Activated CD4-positive, alpha-beta T cell treated with anti-CD3 and anti-CD28 coated beads for 48 hours (primary cell): ENCODE measurements around the gene PCNX3.
"Not testable (repeated sequence)": the region's sequence is repeated elsewhere in the genome, so short reads cannot be mapped to it uniquely, and the experiment has no call there.

Experiments used
- DNase-seq: peaks from one replicate; pipeline ENCODE4 v3.0.0-alpha.2; 2020

Gene PCNX3

DNA sequence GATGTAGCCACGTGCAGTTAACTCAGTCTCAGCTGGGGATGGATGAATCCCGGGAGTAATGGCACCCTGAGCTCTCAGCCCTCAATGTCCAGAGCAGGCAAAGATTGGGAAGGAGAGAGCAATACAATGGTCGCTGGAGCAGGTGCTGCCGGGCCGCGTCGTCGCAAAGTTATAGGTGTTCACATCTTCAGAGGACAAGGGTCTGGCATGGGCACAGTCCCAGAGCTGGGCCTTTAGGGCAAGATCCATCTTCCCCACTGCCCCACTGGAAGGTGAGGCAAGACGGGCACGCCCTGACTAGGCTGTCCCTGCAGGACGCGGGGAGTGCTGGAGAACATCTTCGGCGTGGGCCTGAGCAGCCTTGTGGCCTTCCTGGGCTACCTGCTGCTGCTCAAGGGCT, 7.6 kb downstream of the PCNX3 start:
- no peak for DNase-seq

DNA sequence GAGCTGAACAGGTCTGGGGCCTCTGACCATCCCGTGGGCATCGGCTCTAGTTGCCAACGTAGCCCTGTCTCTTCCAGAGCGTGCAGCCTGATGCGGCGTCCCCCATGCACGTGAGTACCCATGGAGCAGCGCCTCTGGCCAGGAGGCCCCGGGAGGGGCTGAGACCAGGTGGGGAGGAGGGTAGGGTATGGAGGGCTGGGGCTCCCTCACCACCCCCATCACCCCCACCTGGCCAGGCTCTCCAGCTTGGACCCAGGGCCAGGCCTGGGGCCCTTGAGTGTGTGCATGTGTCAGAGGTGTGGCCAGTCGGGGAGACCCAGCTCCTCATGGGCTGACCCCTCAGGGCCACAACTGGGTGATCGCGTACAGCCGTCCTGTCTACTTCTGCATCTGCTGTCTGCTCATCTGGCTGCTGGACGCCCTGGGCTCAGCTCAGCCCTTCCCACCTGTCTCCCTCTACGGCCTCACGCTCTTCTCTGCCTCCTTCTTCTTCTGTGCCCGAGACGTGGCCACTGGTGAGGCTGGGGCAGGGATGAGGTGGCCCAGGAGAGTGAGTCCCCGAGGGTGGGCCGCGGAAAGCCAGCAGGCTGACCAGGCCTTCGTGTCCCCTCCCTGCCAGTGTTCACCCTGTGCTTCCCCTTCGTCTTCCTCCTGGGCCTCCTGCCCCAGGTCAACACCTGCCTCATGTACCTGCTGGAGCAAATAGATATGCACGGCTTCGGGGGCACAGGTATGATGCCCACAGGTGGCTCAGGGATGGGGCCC, 8.5 kb downstream of the PCNX3 start:
- DNase-seq = no peak

DNA sequence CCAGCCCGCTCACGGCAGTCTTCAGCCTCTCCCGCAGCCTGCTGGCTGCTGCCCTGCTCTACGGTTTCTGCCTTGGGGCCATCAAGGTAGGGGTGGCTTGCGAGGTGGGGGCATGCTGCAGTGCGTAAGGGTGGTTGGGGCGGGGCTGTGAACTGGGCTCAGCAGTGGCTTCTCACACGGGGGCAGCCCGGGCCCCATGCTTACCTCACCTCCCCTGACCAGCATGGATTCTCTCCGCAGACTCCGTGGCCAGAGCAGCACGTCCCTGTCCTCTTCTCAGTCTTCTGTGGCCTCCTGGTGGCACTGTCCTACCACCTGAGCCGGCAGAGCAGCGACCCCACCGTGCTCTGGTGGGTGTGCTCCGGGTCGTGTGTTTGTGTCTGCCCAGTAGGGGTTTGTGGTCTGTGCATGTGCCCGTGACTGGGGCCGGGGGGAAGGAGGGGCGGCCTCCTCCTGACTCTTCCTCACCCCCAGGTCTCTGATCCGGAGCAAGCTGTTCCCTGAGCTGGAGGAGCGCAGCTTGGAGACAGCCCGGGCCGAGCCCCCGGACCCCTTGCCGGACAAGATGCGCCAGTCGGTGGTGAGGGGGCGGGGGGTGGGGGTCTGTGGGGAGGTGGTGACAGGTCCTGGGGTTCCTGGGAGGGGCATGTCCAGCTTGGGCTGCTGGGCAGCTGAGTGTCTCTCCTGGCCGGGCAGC, 9.5 kb downstream of the PCNX3 start:
- no peak for DNase-seq

DNA sequence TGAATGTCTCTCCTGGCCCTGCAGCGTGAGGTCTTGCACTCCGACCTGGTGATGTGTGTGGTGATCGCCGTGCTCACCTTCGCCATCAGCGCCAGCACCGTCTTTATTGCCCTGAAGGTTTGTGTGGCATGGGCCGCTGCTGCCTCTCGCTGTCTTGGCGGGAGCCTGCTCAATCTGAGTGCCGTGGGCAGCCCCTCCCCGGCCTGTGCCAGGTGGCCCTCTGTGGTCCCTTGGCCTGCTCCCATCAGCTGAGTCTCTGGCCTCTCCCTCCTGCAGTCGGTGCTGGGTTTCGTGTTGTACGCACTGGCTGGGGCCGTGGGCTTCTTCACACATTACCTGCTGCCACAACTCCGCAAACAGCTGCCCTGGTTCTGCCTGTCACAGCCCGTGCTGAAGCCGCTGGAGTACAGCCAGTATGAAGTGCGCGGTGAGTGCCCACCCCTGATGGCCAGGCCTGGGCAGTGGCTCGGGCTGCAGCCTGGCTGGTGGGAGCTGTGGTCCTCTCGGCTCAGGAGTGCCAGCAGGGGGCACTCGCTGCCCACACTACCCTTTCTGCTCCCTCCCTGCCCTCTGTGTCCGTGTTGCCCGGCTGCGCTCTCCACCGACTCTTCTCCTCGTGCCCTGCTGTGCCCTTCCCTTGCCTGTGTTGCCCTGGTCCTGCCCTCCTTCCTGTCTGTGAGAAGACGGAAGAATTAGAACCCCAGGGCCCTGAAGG, 10.2 kb downstream of the PCNX3 start:
- DNase-seq = peak; percentile 58

DNA sequence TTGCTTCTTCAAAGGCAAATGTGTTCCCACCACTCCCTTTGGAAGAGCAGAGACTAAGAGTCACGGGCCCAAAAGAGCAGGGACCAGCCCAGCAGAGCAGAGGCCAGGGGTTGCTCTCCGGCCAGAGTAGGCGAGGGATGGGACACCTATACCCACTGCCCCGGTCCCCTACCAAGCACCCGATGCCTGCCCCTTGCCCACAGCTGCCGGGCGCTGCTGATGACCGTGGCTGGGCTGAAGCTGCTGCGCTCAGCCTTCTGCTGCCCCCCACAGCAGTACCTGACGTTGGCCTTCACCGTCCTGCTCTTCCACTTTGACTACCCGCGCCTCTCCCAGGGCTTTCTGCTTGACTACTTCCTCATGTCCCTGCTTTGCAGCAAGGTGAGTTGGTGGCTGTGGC, 11.6 kb downstream of the PCNX3 start:
- DNase-seq = no peak

DNA sequence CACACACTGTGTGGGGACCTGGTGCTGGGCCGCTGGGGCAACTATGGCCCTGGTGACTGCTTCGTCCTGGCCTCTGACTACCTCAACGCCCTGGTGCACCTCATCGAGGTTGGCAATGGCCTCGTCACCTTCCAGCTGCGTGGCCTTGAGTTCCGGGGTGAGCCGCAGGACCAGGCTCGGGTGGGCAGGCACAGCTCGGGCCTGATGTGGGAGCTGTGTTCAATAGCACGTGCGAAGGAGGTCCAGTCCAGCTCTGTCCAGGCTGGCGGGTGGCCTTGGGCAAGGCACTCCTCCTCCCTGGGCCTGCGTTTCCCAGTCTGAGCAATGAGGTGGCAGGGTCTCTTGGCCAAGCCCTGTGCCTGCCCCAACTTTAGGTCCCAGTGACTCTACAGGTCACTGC, 14.0 kb downstream of the PCNX3 start:
- DNase-seq = no peak

DNA sequence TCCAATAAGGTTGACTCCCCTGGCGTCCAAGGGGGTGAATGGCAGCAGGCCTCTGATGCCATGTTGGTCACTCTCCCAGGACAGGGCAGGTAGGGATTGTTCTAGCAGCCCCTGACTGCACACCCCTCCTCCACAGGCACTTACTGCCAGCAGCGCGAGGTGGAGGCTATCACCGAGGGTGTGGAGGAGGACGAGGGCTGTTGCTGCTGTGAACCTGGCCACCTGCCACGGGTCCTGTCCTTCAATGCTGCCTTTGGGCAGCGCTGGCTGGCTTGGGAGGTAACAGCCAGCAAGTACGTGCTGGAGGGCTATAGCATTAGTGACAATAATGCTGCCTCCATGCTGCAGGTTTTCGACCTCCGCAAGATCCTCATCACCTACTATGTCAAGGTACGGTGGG, 14.6 kb downstream of the PCNX3 start:
- DNase-seq = no peak

DNA sequence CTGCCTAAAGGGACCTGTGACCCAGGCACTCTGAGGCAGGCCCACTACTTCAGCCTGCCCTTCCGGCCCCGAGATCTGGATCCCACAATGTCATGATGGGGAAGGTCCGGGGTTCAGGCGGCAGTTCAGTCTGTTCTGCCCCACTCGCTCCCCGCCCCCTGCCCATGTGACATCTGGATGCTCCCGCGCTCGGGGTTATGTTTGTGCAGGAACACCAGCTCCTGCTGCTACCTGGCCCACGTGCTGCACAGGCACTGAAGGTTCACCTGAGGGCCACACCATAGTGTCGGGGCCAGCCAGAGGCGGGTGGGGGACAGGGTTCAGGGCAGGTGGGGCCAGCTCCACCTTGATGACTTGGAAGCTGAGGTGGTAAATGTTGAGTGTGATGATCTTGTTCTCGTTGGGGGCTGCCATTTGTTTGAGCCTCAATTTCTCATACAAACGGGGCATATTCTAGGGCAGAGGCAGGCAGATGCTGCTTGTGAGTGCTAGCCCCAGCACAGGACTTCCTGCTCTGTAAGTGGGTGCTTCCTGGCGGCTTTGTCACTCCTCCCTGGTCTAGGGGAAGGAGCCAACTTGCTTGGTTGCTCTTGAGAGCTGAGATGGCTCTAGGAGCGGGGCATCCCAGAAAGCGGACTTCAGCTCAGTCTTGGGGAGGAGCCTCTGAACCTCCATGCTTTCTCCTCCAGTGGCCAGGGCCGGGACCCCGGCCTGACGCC, 18.0 kb downstream of the PCNX3 start:
- DNase-seq = no peak

DNA sequence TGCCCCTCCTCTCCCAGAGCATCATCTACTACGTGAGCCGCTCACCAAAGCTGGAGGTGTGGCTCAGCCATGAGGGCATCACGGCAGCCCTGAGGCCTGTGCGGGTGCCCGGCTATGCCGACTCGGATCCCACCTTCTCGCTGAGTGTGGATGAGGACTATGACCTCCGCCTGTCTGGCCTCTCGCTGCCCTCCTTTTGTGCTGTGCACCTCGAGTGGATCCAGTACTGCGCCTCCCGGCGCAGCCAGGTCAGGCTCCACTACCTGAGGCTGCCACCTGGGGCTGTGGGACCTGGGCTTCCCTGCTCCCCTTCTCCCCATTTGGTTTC, 18.5 kb downstream of the PCNX3 start:
- DNase-seq = no peak

DNA sequence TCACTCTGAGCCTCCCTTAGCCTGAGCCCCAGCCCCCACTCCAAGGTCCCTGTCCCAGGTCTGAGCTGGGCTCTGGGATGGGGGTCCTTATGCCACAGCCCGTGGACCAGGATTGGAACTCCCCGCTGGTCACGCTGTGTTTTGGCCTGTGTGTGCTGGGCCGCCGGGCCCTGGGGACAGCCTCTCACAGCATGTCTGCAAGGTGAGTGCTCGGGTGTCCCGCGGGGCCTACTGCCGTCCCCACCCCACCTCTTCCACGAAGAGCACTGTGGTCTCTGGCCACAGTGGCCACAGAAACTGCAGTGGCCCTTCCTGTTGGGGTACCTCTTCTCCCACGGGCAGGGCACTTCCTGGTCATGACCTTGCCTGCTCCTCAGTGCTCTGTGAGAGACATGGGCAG, 18.9 kb downstream of the PCNX3 start:
- no peak for DNase-seq

DNA sequence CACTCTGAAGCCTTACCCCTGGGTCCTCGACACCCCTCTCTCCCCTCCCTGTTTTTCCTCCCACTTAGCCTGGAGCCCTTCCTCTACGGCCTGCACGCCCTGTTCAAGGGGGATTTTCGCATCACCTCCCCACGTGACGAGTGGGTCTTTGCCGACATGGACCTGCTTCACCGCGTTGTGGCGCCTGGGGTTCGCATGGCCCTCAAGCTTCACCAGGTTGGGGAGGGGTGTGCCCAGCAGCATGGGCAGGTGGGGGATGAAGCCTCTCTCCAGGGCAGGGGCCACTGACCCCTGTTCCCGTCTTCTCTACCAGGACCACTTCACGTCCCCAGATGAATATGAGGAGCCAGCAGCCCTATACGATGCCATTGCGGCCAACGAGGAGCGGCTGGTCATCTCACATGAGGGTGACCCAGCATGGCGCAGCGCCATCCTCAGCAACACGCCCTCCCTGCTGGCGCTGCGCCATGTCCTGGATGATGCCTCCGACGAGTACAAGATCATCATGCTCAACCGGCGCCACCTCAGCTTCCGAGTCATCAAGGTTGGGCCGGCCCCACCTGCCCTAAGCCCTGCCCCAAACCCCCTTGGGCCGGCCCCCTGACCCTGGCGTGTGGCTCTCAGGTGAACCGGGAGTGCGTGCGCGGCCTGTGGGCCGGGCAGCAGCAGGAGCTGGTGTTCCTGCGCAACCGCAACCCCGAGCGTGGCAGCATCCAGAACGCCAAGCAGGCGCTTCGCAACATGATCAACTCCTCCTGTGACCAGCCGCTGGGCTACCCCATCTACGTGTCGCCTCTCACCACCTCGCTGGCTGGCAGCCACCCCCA, 19.5 kb downstream of the PCNX3 start:
- DNase-seq = no peak

DNA sequence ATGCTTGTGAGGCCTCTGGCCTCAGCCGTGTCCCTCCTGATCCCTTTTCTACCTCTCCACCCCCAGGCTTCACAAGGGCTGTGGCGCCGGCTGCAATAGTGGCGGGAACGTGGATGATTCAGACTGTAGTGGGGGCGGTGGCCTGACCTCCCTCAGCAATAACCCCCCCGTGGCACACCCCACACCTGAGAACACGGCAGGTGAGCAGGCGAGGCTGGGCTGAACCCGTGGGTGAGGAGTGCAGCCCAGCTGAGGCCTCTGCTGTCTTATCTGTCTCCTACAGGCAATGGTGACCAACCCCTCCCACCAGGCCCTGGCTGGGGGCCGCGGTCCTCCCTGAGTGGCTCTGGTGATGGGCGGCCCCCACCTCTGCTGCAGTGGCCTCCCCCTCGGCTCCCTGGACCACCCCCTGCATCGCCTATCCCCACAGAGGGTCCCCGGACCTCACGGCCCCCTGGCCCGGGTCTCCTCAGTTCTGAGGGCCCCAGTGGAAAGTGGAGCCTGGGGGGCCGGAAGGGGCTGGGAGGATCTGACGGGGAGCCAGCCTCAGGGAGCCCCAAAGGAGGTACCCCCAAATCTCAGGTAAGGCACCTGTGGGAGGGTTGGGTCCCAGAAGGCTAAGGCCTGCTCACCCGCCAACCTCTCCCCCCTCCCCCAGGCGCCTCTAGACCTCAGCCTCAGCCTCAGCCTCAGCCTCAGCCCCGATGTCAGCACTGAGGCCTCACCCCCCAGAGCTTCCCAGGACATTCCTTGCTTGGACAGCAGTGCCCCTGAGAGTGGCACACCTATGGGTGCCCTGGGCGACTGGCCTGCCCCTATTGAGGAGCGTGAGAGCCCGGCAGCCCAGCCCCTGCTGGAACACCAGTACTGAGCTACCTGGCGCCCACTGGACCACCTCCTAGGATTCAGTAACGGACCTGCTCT, 20.8 kb downstream of the PCNX3 start:
- no peak for DNase-seq

DNA sequence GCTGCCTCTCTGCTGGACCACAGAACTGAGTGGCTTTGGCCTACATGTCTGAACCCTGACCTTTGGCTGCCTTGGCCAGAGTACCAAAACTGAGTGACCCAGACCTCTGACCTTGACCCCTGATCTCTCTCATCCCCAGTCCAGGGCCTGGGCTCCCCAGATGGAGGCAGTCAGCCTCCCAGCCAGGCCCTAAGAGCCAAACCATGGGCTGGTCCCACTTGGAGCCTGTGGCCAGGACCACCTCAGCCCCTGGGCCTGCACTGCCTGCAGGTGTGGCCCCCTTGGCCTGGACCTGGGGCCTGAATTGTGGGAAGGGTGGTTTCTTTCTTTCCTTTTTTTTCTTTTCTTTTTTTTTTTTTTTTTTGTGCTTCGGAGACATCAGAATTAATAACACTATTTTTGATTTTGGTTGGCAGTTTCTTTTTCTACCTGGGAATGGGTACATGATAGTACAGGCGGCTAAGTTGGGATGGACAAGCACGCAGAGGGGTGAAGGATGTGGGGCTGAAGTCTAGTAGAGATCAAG, 21.5 kb downstream of the PCNX3 start:
- no peak for DNase-seq

DNA sequence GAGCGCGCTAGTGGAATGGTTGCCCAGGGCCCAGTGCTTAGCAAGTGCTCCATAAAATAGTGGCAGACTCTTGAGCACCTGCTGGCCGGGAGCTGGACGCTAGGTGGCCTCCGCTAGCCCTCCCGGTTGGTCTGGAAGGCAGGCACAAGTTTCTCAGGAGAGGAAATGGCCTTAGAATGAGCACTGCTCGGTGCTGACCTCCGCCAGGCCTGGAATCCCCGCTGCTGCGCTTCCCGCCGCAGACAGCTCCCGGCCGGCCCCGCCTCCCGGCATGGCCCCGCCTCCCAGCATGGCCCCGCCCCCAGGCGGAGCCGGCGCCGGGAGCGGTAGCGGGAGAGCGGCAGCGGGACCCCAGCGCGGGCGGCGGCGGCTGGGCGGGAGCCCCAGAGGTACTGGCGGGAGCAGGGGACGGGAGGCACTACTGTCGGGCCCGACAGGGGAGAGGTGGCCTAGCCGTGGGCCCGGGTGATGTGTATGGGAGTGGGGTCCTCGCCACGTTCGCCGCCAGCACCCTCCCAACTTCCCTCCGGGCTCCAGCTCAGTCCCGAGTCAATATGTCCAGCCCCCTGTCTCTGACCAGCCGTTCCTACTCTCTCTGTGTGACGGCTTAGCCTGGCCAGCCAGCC, 22.3 kb downstream of the PCNX3 start, which contains the start of gene SIPA1:
Gene SIPA1, plus strand, starts transcription at position 308 of the 626 bp plus-strand sequence. CDS start 2,821 bp downstream, outside the sequence.
- peak; percentile 81 for DNase-seq

DNA sequence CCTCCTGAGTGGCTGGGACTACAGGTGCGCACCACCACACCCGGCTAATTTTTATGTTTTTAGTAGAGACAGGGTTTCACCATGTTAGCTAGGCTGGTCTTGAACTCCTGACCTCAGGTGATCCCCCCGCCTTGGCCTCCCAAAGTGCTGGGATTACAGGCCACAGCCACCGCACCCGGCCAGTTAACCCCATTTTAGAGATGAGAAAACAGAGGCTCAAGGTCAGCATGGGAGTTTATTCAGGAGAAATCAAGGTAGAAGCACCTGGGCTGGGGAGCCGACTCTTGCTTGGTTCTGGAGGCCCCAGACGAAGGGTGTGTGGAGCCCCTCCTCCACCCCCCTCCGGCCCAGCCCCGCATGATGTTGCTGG, 23.6 kb downstream of the PCNX3 start:
- DNase-seq = not testable (repeated sequence)

DNA sequence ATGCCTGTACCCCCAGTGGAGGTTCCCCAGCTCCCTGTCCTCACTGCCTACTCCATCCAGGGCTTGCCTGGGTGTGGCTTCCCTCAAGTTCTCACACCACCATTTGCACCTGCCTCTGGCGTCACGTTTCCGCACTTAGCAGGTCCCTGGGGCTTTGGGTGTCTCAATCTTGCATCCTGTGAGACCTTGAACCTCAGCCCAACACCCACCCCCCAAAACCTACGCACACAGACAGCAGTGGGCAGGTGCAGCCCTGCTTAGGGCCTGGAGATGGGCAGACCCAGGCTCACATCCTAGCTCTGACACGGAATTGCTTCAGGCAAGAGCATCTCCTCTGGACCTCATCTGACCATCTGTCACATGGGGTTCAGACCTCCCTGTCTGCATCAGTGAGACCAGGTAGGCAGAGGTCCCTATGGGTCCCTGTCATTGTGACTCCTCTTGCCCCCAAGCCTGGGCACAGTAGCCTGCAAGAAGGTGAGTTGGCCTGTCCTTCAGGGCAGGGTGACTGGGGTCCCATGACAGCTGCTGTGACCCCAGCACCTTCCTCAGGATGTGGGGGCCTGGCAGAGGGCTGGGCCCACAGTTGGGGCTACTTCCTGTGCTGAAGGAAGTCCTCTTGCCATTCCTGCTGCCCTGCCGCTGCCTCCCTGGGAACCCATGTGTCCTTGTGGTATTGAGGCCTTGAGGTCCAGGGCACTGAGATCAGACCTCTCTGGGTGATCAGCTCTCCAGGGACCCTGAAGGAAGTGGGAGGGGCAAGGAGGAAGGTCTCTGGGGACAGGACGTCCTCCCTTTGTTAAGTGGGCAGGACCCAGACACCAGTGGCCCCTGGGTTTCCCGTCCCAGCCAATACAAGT, 24.3 kb downstream of the PCNX3 start:
- peak; percentile 64 for DNase-seq

DNA sequence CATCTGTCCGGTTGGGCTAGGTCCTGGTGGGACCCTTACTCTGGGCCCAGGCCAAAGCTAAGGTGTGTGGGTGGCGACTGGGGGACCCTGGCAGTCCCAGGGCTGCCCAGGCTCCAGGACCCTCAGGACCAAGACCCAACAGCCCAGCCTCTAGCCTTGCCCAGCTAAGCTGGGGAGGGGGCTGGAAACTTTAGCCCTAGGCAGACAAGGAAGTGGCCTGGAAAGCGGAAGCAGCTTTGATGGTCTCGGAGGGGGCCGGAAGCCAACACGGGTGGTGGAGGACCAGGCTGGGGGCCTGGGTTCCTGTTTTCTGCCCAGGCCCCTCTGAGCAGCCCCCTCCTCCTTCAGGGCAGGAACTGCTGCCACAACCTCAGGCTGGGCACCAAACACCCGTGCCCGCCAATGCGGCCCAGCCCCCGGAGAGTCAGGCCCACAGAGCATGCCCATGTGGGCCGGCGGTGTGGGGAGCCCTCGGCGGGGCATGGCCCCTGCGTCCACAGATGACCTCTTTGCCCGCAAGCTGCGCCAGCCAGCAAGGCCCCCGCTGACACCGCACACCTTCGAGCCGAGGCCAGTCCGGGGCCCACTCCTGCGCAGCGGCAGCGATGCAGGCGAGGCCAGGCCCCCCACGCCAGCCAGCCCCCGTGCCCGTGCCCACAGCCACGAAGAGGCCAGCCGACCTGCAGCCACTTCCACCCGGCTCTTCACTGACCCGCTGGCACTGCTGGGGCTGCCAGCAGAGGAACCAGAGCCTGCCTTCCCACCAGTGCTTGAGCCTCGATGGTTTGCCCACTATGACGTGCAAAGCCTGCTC, 25.1 kb downstream of the PCNX3 start:
- DNase-seq = peak; percentile 46

DNA sequence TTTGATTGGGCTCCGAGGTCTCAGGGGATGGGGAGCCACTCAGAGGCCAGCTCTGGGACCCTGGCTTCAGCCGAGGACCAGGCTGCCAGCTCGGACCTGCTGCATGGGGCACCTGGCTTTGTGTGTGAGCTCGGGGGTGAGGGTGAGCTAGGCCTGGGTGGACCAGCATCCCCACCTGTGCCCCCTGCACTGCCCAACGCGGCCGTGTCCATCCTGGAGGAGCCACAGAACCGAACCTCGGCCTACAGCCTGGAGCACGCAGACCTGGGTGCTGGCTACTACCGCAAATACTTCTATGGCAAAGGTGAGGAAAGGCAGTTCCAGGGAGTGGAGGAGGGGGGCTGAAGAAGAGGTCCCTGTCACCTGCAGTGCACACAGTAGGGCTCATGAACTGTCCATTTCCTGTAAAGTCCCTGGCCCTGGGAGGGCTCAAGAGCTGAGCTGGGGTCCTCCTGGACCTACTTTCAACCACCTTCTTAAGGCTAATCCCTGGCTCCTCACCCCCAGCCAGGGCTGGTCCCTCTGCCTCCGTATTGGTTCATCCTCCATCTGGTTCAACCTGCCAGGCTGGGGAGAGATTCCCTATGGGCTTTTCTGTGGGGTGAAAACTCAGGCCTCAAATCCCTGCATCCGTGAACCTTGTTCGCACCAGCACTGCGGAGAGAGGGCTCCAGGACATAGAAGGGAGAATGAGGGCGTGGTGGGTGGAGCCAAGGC, 25.9 kb downstream of the PCNX3 start:
- DNase-seq = no peak
